Measurements from ENCODE around the gene CHMP6.

CHMP6 gene

DNA sequence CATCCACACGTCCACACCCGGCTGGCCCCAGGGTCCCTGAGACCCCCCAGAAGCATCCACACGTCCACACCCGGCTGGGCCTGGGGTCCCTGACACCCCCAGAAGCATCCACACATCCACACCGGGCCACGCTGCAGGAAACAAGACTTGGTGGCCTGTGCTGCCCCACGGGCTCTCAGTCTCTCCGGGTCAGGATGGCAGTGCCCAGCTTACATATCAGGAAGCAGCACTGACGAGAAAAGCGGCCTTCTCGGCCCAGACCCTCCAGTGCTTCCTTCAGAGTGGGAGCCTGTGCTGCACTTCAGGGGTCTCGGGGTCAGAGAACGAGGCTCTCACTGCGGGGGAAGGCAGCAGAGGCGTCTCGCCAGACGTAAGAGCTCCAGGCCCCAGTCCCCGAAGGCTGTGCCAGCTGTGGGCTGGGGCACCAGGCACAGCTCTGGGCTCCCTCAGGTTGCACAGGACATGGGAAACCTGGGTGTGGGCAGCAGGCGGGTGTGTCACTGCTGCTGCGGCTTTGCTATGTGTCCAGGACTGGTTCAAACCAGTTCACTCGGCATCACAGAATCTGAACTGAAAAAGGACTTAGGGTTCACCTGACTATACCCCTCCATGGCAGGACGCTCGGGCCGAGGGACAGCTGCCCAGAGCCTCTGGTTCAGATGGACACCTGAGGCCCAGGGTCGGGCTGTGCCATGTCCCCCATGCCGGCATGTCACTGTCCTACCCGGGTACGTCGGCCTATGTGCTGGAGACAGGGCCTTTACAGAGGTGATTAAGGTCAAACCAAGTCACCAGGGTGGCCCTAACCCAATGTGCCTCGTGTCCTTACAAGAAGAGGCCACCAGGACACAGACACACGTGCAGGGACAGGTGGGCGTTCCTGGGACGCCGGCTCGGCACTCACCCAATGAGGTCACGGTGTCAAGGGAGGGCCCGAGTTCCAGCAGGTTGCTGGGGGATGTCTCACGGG, 40.2 kb upstream of the CHMP6 start:
- TF ChIP-seq, protein P1, sequence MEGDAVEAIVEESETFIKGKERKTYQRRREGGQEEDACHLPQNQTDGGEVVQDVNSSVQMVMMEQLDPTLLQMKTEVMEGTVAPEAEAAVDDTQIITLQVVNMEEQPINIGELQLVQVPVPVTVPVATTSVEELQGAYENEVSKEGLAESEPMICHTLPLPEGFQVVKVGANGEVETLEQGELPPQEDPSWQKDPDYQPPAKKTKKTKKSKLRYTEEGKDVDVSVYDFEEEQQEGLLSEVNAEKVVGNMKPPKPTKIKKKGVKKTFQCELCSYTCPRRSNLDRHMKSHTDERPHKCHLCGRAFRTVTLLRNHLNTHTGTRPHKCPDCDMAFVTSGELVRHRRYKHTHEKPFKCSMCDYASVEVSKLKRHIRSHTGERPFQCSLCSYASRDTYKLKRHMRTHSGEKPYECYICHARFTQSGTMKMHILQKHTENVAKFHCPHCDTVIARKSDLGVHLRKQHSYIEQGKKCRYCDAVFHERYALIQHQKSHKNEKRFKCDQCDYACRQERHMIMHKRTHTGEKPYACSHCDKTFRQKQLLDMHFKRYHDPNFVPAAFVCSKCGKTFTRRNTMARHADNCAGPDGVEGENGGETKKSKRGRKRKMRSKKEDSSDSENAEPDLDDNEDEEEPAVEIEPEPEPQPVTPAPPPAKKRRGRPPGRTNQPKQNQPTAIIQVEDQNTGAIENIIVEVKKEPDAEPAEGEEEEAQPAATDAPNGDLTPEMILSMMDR (IDR thresholded peaks at IDR 0.05; ENCODE audit: low read depth, low read length, missing control alignments) = no peak
- DNase-seq (ENCODE audit: low read depth) = no peak
- no peak overlapping the region for H3K4me3 ChIP-seq (ENCODE audit: low read depth, low read length)

- no peak overlapping the region for H3K4me3 ChIP-seq (ENCODE audit: low read depth, low read length)
- TF ChIP-seq, protein P1 (IDR thresholded peaks at IDR 0.05; ENCODE audit: low read depth, low read length, missing control alignments) = no peak
- DNase-seq (ENCODE audit: low read depth) = no peak
These were observed 39.4 kb upstream of the CHMP6 start for GRCh38 chr17:80952291-80952690.

DNA sequence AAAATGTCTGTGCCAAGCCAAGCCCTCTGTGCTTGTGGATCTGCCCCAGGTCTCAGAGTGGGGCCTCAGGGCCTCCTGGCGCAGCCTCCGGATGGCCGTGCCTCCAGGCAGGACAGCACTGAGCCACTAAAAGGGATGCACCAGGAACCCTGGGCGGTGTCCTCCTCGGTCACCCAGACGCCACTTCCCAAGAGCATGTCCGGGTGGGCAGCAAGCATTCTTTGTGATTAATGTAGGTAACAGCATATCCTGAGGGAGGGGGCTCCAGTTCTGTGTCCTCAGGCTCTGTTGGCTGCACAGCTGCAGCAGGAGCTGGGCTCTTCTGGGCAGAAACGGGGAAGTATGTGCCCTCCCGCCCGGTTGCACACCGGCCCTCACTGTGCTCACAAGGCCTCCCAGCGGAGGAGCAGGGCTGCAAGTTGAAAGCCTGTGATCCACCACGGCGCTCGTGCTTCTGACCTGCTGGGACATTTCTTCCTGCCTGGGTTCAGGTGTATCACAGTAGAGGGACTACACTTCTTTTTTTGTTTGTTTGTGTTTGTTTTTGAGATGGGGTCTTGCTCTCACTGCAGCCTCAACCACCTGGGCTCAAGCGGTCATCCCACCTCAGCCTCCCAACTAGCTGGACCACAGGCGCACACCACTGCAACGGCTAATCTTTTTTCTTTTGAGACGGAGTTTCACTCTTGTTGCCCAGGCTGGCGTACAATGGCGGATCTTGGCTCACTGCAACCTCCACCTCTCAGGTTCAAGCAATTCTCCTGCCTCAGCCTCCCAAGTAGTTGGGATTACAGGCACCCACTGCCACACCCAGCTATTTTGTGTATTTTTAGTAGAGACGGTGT, 37.9 kb upstream of the CHMP6 start:
- no peak overlapping the region for H3K4me3 ChIP-seq (ENCODE audit: low read depth, low read length)
- no peak for DNase-seq (ENCODE audit: low read depth)
- TF ChIP-seq, protein P1 (IDR thresholded peaks at IDR 0.05; ENCODE audit: low read depth, low read length, missing control alignments) = no peak

- DNase-seq (ENCODE audit: low read depth) = no peak
- TF ChIP-seq, protein P1 (IDR thresholded peaks at IDR 0.05; ENCODE audit: low read depth, low read length, missing control alignments) = no peak
- H3K4me3 ChIP-seq (ENCODE audit: low read depth, low read length) = no peak overlapping the region
These were observed 36.6 kb upstream of the CHMP6 start for GRCh38 chr17:80955078-80955477.

DNA sequence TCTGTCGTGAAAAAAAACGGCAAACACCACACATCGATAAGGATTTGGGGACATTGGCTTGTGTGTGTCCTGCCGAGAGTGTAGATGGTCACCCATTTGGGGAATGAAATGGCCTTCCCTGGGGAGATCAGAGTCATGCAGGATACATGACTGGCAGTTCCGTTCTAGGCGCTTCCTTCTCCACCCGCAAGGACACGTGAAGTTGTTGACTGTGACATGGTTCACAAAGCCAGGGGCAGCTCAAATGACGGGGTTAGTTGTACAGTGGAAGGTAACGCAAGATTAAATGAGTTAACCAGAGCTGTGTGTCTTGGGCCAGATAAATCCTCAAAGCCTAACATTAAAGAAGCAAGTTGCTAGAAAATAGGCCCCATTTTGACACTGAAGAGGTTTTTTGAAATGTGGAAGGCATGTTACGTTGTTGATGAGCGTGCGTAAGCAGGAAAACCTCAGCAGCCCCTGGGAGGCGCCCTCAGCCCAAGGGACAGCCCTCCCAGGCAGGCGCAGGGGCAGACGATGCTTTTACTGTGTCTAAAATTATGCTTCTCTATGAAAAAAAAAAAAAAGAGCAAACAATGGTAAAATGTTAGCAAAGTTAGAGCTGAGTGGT, 35.9 kb upstream of the CHMP6 start:
- H3K4me3 ChIP-seq (ENCODE audit: low read depth, low read length) = no peak overlapping the region
- TF ChIP-seq, protein P1 (IDR thresholded peaks at IDR 0.05; ENCODE audit: low read depth, low read length, missing control alignments) = no peak
- no peak for DNase-seq (ENCODE audit: low read depth)

DNA sequence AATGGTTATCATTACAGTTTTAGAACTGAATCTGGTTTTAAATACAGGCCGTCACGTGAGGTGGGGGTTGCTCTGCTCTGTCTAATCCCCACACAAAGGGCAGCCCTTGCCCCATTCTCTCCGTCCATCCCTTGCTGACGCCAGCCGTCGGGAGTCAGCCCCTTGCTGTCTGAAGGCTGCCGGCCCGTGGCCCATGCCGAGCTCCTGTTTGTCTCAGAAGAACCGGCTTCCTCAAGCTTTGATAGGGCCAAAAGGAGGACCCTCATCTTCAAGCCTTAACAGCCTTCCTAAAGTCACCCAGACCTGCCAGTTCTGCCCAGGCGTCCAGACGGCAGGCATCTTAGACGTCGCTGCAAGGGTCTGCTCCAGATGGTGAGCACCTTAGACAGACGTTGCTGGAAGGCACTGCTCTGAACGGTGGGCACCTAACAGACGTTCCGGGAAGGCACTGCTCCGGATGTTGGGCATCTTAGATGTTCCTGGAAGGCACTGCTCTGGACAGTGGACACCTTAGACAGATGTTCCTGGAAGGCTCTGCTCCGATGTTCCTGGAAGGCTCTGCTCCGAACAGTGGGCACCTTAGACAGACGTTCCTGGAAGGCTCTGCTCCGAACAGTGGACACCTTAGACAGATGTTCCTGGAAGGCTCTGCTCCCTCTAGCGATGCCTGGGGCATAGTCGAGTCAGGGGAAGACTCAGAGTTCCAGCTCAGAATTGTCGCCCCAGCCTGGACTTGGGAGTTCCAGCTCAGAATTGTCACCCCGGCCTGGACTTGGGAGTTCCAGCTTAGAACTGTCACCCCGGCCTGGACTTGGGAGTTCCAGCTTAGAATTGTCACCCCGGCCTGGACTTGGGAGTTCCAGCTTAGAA, 35.1 kb upstream of the CHMP6 start:
- no peak overlapping the region for H3K4me3 ChIP-seq (ENCODE audit: low read depth, low read length)
- DNase-seq (ENCODE audit: low read depth) = no peak
- TF ChIP-seq, protein P1 (IDR thresholded peaks at IDR 0.05; ENCODE audit: low read depth, low read length, missing control alignments) = no peak

Data from GM12864 (cell line).